MM.1S (cell line): ENCODE results near the gene UCN2.

Experiments used
- DNase-seq: peaks from one replicate; pipeline ENCODE4 v3.0.0-alpha.2; 2015
- H2AFZ ChIP-seq: fragments of 300-600 bp; sonication (generic); 2 replicates; pipeline ENCODE4 v1.6.0; 2016; ENCODE audit warnings: antibody characterized with exemption, low read length
- H3F3A ChIP-seq: fragments of 300-600 bp; sonication (generic); 2 replicates; pipeline ENCODE4 v1.6.1; 2016; ENCODE audit warnings: mild to moderate bottlenecking, antibody characterized with exemption, low read length, moderate library complexity, mixed read lengths; ENCODE audit not compliant: insufficient read depth
- H3K27ac ChIP-seq: fragments of 300-600 bp; sonication (generic); 2 replicates; pipeline ENCODE4 v1.5.1; 2016; ENCODE audit warnings: mild to moderate bottlenecking, low read length
- H3K27me3 ChIP-seq: fragments of 300-600 bp; sonication (generic); replicated peaks from 2 replicates; pipeline ENCODE4 v1.6.0; 2016; ENCODE audit warnings: low read length; ENCODE audit not compliant: insufficient read depth
- H3K36me3 ChIP-seq: fragments of 300-600 bp; sonication (generic); replicated peaks from 2 replicates; pipeline ENCODE4 v1.6.1; 2016; ENCODE audit warnings: mild to moderate bottlenecking, low read length, mixed read lengths; ENCODE audit not compliant: insufficient read depth
- H3K4me1 ChIP-seq: fragments of 300-600 bp; sonication (generic); 2 replicates; pipeline ENCODE4 v1.6.1; 2016; ENCODE audit warnings: low read length, mixed read lengths
- H3K4me2 ChIP-seq: fragments of 300-600 bp; sonication (generic); 2 replicates; pipeline ENCODE4 v1.6.0; 2016; ENCODE audit warnings: low read depth, low read length
- H3K4me3 ChIP-seq: fragments of 300-600 bp; sonication (generic); 2 replicates; pipeline ENCODE4 v1.5.1; 2016; ENCODE audit warnings: low read length, mixed read lengths
- H3K79me2 ChIP-seq: fragments of 300-600 bp; sonication (generic); 2 replicates; pipeline ENCODE4 v1.6.1; 2016; ENCODE audit warnings: mixed run types, low read length, mixed read lengths
- H3K9ac ChIP-seq: fragments of 300-600 bp; sonication (generic); 2 replicates; pipeline ENCODE4 v1.6.1; 2016; ENCODE audit warnings: low read length, mixed read lengths
- H3K9me2 ChIP-seq: fragments of 300-600 bp; sonication (generic); replicated peaks from 2 replicates; pipeline ENCODE4 v1.6.1; 2016; ENCODE audit warnings: mild to moderate bottlenecking, low read length, mixed read lengths; ENCODE audit not compliant: insufficient read depth
- H3K9me3 ChIP-seq: fragments of 300-600 bp; sonication (generic); replicated peaks from 2 replicates; pipeline ENCODE4 v1.6.1; 2016; ENCODE audit warnings: mild to moderate bottlenecking, low read length, mixed read lengths; ENCODE audit not compliant: insufficient read depth
- H4K20me1 ChIP-seq: fragments of 300-600 bp; sonication (generic); 2 replicates; pipeline ENCODE4 v1.6.1; 2016; ENCODE audit warnings: mild to moderate bottlenecking, low read length, moderate library complexity, mixed read lengths; ENCODE audit not compliant: insufficient read depth
- CTCF ChIP-seq: fragments of 300-600 bp; sonication (generic); IDR thresholded peaks from 2 replicates; pipeline ENCODE4 v1.5.1; 2016; ENCODE audit warnings: antibody characterized with exemption, low read length, mixed read lengths
- EZH2 ChIP-seq: fragments of 300-600 bp; sonication (generic); optimal IDR thresholded peaks from 2 replicates; pipeline ENCODE3; 2017; ENCODE audit warnings: low read depth, mild to moderate bottlenecking, antibody characterized with exemption, low read length, mixed read lengths
- EZH2phosphoT487 ChIP-seq: fragments of 300-600 bp; sonication (generic); IDR thresholded peaks from 2 replicates; pipeline ENCODE4 v1.6.1; 2018; ENCODE audit warnings: antibody characterized with exemption, low read length

Gene UCN2

GRCh38 chr3:48536785-48537184 is 26.8 kb downstream of the UCN2 start:
- H3K27me3 ChIP-seq = no peaks in the 10 kb centered on the region
- no peaks in the 10 kb centered on the region for H3K9me2 ChIP-seq
- no peaks in the 10 kb centered on the region for H4K20me1 ChIP-seq
- no peaks in the 10 kb centered on the region for H3F3A ChIP-seq
- H3K9me3 ChIP-seq = no peaks in the 10 kb centered on the region
- no peak overlapping the region for H2AFZ ChIP-seq
- no peak overlapping the region for H3K4me3 ChIP-seq
- no peak overlapping the region for H3K4me2 ChIP-seq
- H3K27ac ChIP-seq = no peak overlapping the region
- no peaks in the 10 kb centered on the region for H3K79me2 ChIP-seq
- DNase-seq = no peak
- H3K9ac ChIP-seq = no peak overlapping the region
- no peaks in the 10 kb centered on the region for H3K4me1 ChIP-seq
- H3K36me3 ChIP-seq = no peaks in the 10 kb centered on the region
- TF ChIP-seq EZH2phosphoT487 (no peak), CTCF (no peak), EZH2 (no peak)

- Histone ChIP-seq H3K36me3 (no peaks in the 10 kb centered on the region), H3K9me2 (no peaks in the 10 kb centered on the region), H3K9ac (no peak overlapping the region), H3K79me2 (no peaks in the 10 kb centered on the region), H3K9me3 (no peaks in the 10 kb centered on the region), H3F3A (no peaks in the 10 kb centered on the region), H3K4me2 (no peak overlapping the region), H2AFZ (no peak overlapping the region), H4K20me1 (no peaks in the 10 kb centered on the region), H3K27me3 (no peaks in the 10 kb centered on the region), H3K27ac (no peak overlapping the region), H3K4me1 (no peaks in the 10 kb centered on the region), H3K4me3 (no peak overlapping the region)
- TF ChIP-seq EZH2phosphoT487 (no peak), CTCF (no peak), EZH2 (no peak)
- no peak for DNase-seq
Observed at GRCh38 chr3:48536116-48536515, 27.5 kb downstream of the UCN2 start.

GRCh38 chr3:48535578-48535977 is 28.0 kb downstream of the UCN2 start:
- H3K36me3 ChIP-seq = no peaks in the 10 kb centered on the region
- no peaks in the 10 kb centered on the region for H4K20me1 ChIP-seq
- no peaks in the 10 kb centered on the region for H3K27me3 ChIP-seq
- no peaks in the 10 kb centered on the region for H3K9me3 ChIP-seq
- DNase-seq = no peak
- TF ChIP-seq EZH2 (no peak), CTCF (no peak), EZH2phosphoT487 (no peak)
- no peaks in the 10 kb centered on the region for H3K9me2 ChIP-seq
- no peaks in the 10 kb centered on the region for H3K79me2 ChIP-seq
- H3F3A ChIP-seq = no peaks in the 10 kb centered on the region
- H3K9ac ChIP-seq = no peak overlapping the region
- H3K27ac ChIP-seq = no peak overlapping the region
- no peak overlapping the region for H3K4me2 ChIP-seq
- no peak overlapping the region for H2AFZ ChIP-seq
- no peaks in the 10 kb centered on the region for H3K4me1 ChIP-seq
- H3K4me3 ChIP-seq = no peak overlapping the region

- no peaks in the 10 kb centered on the region for H3K27me3 ChIP-seq
- no peak for TF ChIP-seq EZH2
- no peak for TF ChIP-seq EZH2phosphoT487
- no peak for TF ChIP-seq CTCF
- H2AFZ ChIP-seq = no peak overlapping the region
- no peaks in the 10 kb centered on the region for H3K79me2 ChIP-seq
- H3K4me2 ChIP-seq = no peak overlapping the region
- no peaks in the 10 kb centered on the region for H3K4me1 ChIP-seq
- no peak overlapping the region for H3K4me3 ChIP-seq
- H3K36me3 ChIP-seq = no peaks in the 10 kb centered on the region
- H4K20me1 ChIP-seq = no peaks in the 10 kb centered on the region
- no peak overlapping the region for H3K27ac ChIP-seq
- H3K9me2 ChIP-seq = no peaks in the 10 kb centered on the region
- no peaks in the 10 kb centered on the region for H3K9me3 ChIP-seq
- H3F3A ChIP-seq = no peaks in the 10 kb centered on the region
- H3K9ac ChIP-seq = no peak overlapping the region
- no peak for DNase-seq
Observed at GRCh38 chr3:48532977-48533337, 30.6 kb downstream of the UCN2 start.
